ENCODE measurements around the gene ANKS3. TPM values are rescaled to one million over a fixed set of nuclear protein-coding genes. Genes with fewer than 3 reads are reported as not detected.

ANKS3 gene
- total RNA-seq, 1 experiment from 2014 or later: 26.6 TPM

DNA sequence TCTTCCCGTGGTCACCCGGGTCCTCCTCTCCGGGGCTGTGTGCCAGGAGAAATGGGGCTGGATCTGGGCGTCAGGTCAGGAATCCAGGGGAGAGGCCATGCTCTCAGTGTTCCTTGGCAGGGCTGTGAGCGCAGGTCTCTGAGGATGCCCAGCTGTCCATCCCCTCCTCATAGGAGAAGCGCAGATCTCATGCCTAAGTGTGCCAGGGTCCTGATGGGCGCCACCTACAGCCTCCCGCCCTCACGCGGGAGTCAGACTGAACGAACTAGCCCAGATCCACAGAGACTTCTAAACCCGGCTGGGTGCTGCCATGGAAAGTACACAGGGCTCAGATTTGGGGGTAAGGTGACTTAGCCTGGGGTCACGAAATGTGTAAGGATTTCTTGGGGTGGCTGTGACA is 85.2 kb downstream of the ANKS3 start:
- ChIA-PET POLR2A (no interaction called here), CTCF (no interaction called here)
- H3K4me1 ChIP-seq (ENCODE audit: control insufficient read depth, insufficient read depth, low read length): no peaks in the 10 kb centered on the region
- no peak overlapping the region for H3K4me3 ChIP-seq (ENCODE audit: low read depth in 2 of 2, low read length in 2 of 2)
- in situ Hi-C loops (cut with HindIII; ENCODE audit: low pct_unique_long_range_greater_than_20kb, low sequenced_read_pairs) (no loop called here), intact Hi-C loops (cut with micrococcal nuclease; ENCODE audit: unreplicated experiment) (no loop called here)
- TF ChIP-seq TCF7L2 (IDR thresholded peaks at IDR 0.05; ENCODE audit: low read depth, low read length) (no peak), POLR2AphosphoS5 (IDR thresholded peaks at IDR 0.05; ENCODE audit: low read depth, low read length) (no peak), SIN3A (IDR thresholded peaks at IDR 0.05; ENCODE audit: borderline replicate concordance, insufficient read depth, low read depth, low read length) (no peak)
- TF ChIP-seq, protein P1, sequence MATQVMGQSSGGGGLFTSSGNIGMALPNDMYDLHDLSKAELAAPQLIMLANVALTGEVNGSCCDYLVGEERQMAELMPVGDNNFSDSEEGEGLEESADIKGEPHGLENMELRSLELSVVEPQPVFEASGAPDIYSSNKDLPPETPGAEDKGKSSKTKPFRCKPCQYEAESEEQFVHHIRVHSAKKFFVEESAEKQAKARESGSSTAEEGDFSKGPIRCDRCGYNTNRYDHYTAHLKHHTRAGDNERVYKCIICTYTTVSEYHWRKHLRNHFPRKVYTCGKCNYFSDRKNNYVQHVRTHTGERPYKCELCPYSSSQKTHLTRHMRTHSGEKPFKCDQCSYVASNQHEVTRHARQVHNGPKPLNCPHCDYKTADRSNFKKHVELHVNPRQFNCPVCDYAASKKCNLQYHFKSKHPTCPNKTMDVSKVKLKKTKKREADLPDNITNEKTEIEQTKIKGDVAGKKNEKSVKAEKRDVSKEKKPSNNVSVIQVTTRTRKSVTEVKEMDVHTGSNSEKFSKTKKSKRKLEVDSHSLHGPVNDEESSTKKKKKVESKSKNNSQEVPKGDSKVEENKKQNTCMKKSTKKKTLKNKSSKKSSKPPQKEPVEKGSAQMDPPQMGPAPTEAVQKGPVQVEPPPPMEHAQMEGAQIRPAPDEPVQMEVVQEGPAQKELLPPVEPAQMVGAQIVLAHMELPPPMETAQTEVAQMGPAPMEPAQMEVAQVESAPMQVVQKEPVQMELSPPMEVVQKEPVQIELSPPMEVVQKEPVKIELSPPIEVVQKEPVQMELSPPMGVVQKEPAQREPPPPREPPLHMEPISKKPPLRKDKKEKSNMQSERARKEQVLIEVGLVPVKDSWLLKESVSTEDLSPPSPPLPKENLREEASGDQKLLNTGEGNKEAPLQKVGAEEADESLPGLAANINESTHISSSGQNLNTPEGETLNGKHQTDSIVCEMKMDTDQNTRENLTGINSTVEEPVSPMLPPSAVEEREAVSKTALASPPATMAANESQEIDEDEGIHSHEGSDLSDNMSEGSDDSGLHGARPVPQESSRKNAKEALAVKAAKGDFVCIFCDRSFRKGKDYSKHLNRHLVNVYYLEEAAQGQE (IDR thresholded peaks at IDR 0.05; ENCODE audit: insufficient read depth in 1 of 2, low read depth in 2 of 2, low read length in 1 of 2): no peak
- TF ChIP-seq, protein P2, sequence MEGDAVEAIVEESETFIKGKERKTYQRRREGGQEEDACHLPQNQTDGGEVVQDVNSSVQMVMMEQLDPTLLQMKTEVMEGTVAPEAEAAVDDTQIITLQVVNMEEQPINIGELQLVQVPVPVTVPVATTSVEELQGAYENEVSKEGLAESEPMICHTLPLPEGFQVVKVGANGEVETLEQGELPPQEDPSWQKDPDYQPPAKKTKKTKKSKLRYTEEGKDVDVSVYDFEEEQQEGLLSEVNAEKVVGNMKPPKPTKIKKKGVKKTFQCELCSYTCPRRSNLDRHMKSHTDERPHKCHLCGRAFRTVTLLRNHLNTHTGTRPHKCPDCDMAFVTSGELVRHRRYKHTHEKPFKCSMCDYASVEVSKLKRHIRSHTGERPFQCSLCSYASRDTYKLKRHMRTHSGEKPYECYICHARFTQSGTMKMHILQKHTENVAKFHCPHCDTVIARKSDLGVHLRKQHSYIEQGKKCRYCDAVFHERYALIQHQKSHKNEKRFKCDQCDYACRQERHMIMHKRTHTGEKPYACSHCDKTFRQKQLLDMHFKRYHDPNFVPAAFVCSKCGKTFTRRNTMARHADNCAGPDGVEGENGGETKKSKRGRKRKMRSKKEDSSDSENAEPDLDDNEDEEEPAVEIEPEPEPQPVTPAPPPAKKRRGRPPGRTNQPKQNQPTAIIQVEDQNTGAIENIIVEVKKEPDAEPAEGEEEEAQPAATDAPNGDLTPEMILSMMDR (IDR thresholded peaks at IDR 0.05): no peak
- ATAC-seq (no peak), DNase-seq (ENCODE audit: low read depth, low spot score) (no peak)
- BruUV-seq (replicated peaks): no TSS peak
- no peaks in the 10 kb centered on the region for H3K36me3 ChIP-seq (ENCODE audit: control insufficient read depth, insufficient read depth, low read length)
- H3K9me3 ChIP-seq (ENCODE audit: control insufficient read depth, insufficient read depth, low read depth, low read length): no peaks in the 10 kb centered on the region
- H3K27me3 ChIP-seq (ENCODE audit: control insufficient read depth, insufficient read depth, low read length): no peaks in the 10 kb centered on the region
- H3K27ac ChIP-seq (ENCODE audit: low read length): no peak overlapping the region

DNA sequence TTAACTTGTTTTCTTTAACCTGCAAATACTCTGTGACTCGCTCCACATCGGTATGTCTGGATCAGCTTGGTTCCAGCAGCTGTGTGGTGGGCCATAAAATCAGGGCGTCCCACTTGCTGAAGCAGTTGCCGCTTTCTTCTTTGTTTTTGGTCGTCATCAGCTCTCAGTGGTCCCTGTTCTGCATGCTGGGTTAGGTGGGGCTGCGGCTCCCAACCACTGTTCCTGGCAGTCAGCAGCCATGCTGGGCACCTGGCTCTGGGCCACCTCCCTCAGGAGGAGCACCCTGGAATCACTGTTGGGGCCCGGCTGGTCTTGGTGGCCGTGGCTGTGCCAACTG is 86.5 kb downstream of the ANKS3 start:
- in situ Hi-C loops (cut with HindIII; ENCODE audit: low pct_unique_long_range_greater_than_20kb, low sequenced_read_pairs): no loop called here
- CTCF ChIA-PET: no interaction called here
- TF ChIP-seq POLR2AphosphoS5 (IDR thresholded peaks at IDR 0.05; ENCODE audit: low read depth, low read length) (no peak), SIN3A (IDR thresholded peaks at IDR 0.05; ENCODE audit: borderline replicate concordance, insufficient read depth, low read depth, low read length) (no peak), TCF7L2 (IDR thresholded peaks at IDR 0.05; ENCODE audit: low read depth, low read length) (no peak)
- TF ChIP-seq, protein P2 (IDR thresholded peaks at IDR 0.05): no peak
- TF ChIP-seq, protein P1 (IDR thresholded peaks at IDR 0.05; ENCODE audit: insufficient read depth in 1 of 2, low read depth in 2 of 2, low read length in 1 of 2): no peak
- POLR2A ChIA-PET: no interaction called here
- ATAC-seq (no peak), DNase-seq (ENCODE audit: low read depth, low spot score) (no peak)
- intact Hi-C loops (cut with micrococcal nuclease; ENCODE audit: unreplicated experiment): no loop called here
- no peak overlapping the region for H3K27ac ChIP-seq (ENCODE audit: low read length)
- no TSS peak for BruUV-seq (replicated peaks)
- no peaks in the 10 kb centered on the region for H3K4me1 ChIP-seq (ENCODE audit: control insufficient read depth, insufficient read depth, low read length)
- H3K4me3 ChIP-seq (ENCODE audit: low read depth in 2 of 2, low read length in 2 of 2): no peak overlapping the region
- no peaks in the 10 kb centered on the region for H3K27me3 ChIP-seq (ENCODE audit: control insufficient read depth, insufficient read depth, low read length)
- no peaks in the 10 kb centered on the region for H3K9me3 ChIP-seq (ENCODE audit: control insufficient read depth, insufficient read depth, low read depth, low read length)
- no peaks in the 10 kb centered on the region for H3K36me3 ChIP-seq (ENCODE audit: control insufficient read depth, insufficient read depth, low read length)

Data from Panc1 (cell line).